HG02571 (cell line): ENCODE data around the gene KLHL25.
"Not testable (repeated sequence)": the region's sequence is repeated elsewhere in the genome, so short reads cannot be mapped to it uniquely, and the experiment has no call there.

Source experiments
- ATAC-seq: cut with Tn5 transposase; IDR thresholded peaks from one replicate; pipeline ENCODE4 v1.9.1; 2021; ENCODE audit warnings: mild to moderate bottlenecking, moderate library complexity; ENCODE audit not compliant: unreplicated experiment

Gene KLHL25

DNA sequence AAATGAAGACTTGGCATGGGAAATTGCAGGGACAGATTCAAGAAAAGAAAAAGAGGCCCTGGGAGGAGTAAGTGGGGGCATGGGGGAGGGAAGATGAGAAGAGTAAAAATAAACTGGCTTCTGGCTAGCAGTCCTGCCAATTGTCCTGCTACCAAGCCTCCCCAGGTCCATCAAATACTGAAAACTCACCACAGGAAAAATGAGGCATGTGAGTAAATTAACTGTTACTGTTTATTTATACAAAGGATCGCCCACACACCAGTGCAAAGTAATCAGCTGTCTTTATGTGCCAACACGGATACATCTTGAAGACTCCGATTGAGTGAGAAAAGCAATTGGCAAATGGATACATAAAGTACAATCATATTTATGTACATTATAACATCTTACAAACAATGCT is 10.7 kb upstream of the KLHL25 start:
- no peak for ATAC-seq

DNA sequence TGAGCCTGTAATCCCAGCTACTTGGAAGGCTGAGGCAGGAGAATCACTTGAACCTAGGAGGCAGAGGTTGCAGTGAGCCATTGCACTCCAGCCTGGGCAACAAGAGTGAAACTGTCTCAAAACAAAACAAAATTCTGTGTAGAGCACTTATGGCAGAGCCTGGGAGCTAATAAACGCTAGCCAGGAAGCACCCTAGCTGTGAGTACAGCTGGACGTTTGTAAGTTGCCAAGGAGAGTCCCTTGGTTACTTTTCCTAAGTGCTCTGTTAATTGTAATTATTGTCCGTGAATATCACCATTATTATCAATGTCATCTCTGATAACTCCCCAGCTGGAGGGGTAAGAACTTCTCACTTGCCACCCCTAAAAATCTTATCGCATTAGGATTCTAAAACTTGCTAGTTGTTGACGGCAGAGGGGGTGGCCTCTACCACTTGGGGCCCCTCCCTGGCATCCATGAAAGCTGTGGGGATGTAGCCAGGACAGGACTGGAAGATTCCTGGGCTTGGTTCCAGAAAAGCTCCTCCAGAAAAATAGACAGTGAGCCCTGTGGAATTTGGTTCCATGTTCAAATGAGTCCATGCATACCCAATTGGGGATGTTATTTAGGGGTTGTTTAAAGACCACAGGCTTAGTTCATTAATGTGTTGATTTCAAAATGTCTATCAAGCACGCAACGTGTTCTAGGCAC is 9.9 kb upstream of the KLHL25 start:
- ATAC-seq: no peak

DNA sequence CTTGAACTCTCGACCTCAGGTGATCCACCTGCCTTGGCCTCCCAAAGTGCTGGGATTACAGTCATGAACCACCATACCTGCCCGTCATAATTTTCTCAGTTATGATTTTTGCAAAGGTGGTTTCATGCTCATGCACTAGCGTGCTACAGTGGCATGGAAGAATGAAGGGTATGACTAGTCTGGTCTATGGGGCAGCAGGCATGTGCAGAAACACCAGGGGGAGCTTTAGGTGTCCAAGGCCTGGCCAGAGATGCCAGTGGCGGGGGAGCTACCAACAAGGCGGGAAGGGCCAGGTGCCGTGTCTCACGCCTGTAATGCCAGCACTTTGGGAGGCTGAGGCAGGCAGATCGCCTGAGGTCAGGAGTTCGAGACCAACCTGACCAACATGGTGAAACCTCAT is 7.9 kb upstream of the KLHL25 start:
- not testable (repeated sequence) for ATAC-seq

DNA sequence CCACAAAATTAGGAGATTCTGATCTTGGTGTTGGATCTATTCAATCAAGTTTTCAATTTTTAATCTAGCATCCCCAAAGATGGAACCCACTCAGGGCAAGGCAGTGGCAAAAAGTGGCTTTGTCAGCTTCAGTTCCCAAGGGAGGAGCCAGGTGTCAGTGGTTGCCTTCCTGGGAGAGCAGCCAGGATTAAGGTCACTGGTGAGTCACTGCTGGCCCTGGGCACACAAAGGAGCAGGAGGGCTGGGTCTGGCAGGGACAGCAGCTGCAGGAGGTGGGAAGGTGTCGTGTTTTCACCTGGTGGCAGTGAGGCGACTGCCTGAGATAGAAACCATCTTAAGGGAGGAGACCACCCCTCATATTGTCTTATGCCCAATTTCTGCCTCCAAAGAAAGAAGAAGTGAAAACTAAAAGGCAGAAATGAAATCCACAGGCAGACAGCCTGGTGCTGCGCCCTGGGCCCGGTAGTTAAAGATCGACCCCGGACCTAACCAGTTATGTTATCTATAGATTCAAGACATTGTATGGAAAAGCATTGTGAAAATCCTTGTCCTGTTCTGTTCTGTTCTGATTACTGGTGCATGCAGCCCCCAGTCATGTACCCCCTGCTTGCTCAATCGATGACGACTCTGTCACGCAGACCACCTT is 5.9 kb upstream of the KLHL25 start:
- ATAC-seq: no peak

DNA sequence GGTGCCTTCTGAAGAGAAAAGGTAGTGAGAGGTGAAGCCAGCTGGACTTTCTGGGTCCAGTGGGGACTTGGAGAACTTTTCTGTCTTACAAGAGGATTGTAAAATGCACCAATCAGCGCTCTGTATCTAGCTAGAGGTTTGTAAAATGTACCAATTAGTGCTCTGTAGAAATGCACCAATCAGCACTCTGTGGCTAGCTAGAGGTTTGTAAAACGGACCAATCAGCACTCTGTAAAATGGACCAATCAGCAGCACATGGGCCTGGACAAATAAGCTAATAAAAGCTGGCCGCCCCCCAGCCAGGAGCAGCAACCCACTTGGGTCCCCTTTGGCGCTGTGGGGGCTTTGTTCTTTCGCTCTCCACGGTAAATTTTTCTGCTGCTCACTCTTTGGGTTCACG is 1.6 kb upstream of the KLHL25 start:
- ATAC-seq: not testable (repeated sequence)

DNA sequence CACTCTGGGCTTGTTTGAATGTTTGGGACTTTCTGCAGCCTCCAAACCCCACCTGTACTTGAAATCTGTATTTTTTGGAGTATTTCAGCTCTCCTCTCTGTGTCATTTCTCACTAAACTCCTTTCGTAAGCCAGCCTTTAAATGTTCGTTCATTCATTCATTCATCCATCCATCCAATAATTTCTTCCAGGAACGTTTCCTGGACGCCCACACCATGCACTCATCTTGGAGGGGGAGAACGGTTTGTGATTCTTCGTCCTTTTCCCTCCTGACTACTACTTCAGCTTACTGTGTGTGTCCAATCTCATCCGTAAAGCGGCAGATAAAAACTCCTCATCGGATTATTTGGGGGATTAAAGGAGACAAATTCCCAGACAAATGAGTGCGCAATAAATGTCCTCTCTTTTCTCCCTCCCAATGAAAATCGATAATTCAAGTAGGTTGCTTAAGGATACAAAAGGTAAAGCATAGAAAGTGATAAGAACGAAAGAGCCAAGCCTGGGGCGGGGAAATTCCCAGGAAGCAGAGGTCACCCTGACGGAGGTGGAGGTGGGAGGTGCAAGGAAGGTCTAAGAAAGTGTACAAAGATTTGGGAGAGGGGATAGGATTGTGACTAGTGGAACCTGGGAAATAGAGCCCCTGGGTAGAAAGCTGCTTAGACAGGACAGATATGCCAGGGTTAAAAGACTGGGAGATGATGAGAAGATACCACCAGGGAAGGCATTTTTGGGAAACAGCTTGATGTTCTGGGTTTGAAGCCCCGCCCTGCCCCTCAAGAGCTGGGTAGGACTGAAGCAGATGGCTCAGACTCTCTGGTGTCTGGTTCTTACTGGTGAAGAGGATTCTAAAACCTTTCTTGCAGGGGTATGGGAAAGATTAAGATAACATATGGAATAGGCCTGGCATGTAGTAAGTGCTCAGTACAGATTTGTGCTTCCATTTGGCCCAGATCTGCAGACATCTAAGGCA is 896 bp upstream of the KLHL25 start:
- no peak for ATAC-seq

DNA sequence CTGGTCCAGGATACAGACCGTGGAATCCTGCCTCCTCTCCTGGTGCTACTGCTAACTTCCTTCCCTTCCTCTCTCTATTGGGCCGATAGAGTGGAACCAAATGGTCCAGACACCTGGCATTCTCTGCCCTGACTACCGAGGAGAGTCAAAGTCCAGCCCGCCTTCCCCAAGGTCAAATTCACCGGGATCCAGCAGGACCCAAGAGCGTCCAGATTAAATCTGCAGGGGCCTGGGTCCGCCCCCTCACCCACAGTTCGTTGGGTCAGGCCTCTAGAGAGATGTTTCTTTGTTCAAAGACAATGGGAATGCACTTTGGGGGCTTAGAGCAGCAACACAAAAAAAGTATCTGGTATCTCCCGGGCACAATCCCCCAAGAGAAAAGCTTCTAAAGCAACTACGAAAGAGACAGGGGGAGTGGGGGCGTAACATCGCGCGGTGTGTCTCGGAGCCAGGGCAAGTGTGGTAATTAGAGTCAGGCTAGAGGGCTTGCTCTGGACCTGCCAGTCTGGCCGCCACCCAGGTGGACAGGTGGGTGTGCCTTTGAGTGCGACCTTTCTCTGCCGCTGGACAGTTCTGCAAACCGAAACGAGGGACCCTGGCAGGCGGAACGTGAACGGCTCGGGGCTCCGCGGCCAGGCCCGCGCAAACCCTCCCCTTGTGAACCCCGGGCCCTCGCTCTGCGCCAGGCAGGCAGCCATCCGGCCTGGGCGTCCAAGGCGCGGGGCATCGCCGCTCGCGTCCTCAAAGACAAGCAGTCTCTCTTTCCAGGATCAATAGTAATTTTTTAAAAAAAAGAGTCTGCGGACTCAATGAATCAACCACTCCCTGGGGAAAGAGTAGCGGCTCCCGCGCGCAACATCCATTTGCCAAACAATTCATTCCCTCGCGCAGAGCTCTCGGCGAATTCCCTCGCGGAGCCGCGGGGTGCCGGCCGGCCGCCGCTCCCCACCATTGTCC is 806 bp downstream of the KLHL25 start:
- ATAC-seq: peak; percentile 31

DNA sequence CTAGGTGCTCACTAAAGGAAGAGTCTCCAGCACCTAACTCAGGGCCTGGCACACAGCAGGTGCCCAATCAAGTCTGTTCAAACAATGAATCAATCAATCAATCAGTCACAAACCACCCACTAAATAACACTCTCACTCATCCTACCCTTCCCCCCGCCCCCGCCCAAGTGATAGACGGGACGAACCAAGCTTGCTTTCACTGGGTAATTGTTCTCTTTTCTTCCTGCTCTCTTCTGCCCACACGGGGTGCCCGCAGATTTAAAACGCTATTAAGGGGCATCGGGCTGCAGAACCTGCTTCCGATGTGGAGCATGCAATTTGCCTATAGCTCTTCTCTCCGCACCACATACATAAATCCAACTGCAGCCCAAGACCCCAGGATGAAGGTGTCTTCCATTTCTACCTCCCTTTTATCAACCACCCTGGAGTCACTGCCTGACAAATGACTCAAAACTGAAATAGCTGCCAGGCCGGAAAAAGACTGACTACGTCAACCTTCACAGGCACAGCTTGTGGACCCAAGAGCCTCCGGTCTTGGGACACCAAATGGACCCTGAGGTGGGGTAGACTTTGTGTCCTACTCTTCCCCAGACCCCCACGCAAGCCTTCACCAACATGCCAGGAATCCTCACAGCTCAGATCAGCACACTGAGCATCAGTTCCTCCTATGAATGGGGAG is 1.7 kb downstream of the KLHL25 start:
- ATAC-seq: no peak

DNA sequence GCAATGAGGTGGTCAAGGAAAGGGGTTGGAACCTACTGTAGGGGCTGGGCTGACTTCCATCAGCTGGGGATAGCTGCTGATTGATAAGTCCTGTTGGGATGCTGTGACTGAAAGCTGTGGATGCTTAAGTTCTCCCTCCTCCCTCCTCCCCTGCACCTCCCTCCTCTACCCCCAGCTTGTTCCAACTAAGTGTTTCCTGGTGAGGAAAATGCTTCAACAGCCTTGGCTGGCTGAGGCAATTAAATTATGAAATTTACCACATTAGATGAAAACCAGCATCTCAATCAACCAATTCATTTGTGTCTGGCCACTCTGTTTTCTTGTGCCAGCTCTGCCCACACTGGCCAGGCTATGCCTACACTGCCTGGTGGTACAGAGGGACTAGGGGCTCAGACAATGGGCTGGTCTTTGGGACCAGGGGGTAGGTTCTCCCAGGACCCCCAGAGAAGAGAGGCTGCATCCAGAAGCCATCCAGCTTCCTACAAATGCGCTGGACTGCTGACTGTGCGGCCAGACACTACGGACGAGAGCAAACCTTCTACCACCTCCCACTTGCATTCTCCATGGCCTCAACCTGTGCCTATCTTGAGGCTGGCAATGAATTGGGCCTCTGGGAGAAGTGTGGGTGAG is 2.5 kb downstream of the KLHL25 start:
- ATAC-seq: no peak

DNA sequence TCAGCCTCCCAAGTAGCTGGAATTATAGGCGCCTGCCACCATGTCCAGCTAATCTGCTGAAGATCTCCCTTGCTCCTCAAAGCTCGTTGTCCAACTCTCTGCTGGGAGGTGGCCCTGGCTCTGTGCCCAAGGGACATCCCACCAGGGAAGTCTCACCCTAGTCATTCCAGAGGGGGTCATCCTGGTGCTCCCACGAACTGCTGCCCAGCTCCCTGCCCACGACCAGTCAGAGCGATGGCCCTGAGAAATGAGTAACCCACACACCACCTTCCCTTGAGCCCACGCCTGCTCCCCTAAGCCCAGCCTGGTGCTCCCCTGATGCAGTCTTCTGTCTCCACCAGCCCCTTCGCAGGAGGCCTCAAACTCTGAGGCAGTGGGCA is 5.2 kb downstream of the KLHL25 start:
- no peak for ATAC-seq

DNA sequence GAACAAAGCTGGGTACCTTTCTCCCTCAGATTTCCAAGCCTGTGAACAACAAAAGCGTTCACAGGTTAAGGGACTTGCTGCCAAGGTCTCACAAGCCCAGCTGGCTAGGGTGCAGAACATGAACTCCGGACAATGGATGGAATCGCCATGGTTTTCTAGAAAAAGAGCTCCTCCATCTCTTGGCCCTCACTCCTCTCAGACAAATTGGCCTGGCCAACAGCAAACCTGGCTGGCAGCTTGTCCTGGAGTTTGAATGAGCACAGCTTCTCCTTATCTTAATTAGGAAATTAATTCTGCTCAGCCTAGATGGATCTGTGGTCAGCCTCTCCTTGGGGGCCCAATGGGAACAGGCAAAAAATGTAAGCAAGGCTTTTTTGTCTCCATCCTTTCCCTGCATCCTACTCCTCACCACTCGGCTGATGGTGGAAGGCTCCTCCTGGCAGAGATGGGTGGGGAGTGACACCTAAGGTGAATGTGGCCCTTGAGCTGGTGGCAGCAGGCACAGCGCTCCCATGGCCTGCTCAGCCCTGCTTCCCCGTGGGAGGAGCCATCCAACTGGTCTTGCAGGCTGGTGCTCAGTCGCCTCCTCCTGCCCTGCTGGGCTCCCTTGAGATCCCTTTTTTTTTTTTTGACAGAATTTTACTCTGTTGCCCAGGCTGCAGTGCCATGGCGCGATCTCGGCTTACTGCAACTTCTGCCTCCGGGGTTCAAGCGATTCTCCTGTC is 5.8 kb downstream of the KLHL25 start:
- ATAC-seq: no peak

DNA sequence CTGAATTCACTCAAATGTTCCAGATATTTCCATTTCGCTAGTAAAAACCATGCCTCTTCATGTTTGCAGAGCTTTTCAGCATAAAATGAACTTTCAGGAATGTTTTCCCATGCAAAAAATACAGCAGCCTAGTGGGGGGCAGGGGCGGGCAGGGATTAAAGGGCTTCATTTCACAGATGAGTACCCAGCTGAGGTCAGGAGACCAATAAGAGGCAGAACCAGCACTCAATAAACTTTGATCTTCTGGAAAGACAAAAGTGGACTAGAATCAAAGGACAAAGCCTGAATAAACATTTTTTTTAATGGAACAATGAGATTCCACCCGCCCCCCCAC is 8.0 kb downstream of the KLHL25 start:
- no peak for ATAC-seq

DNA sequence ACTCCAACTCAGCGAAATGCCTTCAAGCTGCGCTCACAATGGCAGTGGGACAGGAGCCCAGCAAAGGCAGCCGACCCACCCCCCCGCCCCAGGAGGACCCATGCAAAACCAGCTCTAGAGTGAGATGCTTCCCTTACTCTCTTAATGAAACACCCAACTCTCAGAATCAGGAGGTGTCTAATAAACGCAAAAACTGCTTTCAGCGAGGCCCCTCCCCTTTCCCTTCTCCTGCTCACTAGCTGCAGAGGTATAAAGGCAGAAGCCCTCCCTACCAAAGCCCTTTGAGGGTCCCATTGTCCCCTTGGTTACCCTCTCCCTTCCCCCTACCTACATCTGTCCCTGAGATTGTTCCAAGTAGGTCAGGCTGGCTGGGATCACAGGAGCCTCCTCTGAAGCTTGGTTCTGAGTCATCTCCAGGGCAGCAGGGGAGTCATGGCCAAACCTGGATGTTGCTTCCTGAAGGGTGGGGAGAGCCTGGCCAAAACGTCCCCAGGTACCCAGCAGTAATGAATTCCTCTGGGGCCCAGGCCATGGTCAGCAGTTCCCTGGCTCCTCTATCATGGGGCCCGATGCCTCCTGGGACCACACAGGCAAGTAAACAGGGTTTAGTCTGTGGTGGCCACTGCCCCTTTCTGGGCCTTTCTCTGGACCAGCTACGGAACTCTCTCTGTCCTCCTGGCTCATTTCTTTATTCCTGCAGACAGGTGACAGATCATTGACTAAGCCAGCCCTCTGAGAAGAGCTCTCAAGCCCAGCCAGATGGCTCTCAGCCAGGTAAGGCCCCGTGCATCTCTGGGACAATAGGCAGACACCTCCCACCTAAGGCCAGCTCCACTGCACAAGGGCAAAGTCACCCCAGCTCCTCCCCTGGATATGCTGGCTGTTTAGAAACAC is 8.6 kb downstream of the KLHL25 start:
- ATAC-seq: no peak

DNA sequence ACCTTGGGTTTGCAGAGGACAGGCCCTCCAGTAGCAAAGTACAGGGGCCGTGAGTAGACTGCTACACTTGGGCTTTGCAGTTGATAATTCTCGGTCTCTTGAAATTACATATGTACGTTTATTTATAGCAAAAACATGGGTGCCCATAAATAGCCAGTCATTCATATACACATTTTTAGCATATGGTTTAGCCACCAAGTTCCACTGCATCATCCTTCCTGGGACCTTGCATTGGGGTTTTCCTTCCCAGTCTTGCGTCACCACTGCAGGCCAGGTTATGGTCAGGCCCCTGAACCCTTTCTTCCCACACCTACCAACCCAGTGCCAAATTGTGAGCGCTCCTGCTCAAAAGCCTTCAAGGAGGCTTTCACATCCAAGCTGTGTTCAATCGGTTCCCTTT is 12.7 kb downstream of the KLHL25 start:
- no peak for ATAC-seq

DNA sequence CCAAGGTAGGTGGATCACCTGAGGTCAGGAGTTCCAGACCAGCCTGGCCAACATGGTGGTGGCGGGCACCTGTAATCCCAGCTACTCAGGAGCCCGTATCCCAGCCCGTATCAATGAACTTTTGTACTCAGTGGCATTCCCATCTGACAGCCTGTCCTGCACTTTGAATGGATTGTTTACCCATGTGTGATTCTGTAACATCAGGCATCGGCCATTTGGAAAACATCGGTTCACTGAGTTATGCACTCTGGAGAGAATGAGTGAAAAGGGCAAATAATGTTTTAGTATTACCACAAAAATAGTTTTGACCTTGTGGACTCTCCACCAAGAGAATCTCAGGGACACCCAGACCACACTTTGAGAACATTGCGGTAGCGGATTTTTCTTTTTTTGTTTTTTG is 13.6 kb downstream of the KLHL25 start:
- no peak for ATAC-seq

DNA sequence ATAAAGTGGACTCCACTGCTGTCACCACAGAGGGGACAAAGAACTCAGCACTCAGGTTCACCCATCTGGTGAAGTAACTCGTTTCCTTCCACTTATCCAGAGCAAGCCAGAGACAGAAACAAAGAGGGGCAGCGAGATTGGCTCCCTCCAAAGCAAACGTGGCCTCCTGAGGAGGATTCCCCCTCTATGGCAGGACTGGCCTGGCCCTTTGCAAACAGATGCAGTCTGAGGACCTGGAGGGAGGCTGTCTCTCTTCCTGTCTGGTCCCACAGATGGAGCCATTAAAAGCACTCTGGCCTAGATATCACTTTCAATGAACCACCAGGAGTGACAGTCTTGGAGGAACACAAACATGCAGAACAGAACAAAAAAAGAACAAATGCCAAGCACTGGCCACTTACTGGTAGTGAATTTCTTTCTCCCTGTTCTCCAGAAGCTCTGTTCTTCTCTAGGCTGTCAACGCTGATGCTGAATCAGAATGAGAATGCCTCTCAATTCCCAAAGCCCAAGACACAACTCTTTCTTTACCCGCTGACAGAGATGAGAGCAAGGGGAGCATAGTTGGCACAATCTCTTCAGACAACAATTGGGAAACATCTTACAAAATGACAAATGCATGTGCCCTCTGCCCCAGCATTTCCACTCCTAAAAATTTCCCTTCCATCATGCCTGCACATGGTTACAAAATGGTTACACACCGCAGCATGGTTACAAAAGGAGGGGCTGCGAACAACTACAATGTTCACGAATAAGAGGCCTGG is 14.3 kb downstream of the KLHL25 start:
- ATAC-seq: no peak

DNA sequence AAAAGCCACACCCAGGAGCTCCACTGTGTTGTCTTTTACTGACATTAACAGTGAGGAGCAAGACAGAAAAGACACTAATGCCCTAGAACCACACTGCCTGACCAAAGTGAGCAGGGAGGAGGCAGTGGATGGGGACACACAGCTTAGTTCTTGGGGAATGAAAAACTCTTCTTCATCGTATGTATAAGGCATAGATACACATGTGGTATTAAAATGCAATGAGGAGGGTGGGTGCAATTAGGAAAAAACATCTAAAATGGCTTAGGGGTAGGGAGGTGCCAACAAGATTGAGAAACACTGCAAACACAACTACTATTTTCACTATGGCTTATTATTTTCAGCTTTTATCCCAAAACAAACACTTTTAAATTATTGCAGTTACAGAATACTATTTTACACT is 15.5 kb downstream of the KLHL25 start:
- no peak for ATAC-seq
